ENCODE data around the gene PPT1.
A peak's percentile ranks its signal among the peaks of the same experiment; 100 is the strongest.
"Not testable (repeated sequence)": the region's sequence is repeated elsewhere in the genome, so short reads cannot be mapped to it uniquely, and the experiment has no call there.

The PPT1 gene

GRCh38 chr1:40045182-40045581 is 51.9 kb downstream of the PPT1 start:
- Histone ChIP-seq H3K27me3 (ENCODE audit: control insufficient read depth in 5 of 5, insufficient read depth in 4 of 5, low read length in 5 of 5) (no peaks in the 10 kb centered on the region), H3K27ac (ENCODE audit: low read depth, low read length) (no peak overlapping the region), H3K4me3 (ENCODE audit: low read depth in 1 of 5, low read length in 5 of 5) (no peak overlapping the region), H3K36me3 (ENCODE audit: control insufficient read depth in 5 of 5, insufficient read depth in 5 of 5, low read length in 5 of 5) (peaks cover 0 to 10% (median 3%) of the 10 kb centered on the region in 5 donors), H3K9me3 (ENCODE audit: control insufficient read depth in 5 of 5, low read length in 5 of 5) (no peaks in the 10 kb centered on the region), H3K9ac (ENCODE audit: low read length in 5 of 5) (no peak overlapping the region), H3K4me1 (ENCODE audit: control insufficient read depth in 5 of 5, insufficient read depth in 5 of 5, low read length in 5 of 5) (peaks cover 6 to 73% (median 56%) of the 10 kb centered on the region in 5 donors)

GRCh38 chr1:40044110-40044509 is 52.9 kb downstream of the PPT1 start:
- Histone ChIP-seq H3K27ac (ENCODE audit: low read depth, low read length) (peak overlapping the region; percentile 61), H3K4me1 (ENCODE audit: control insufficient read depth in 5 of 5, insufficient read depth in 5 of 5, low read length in 5 of 5) (peaks cover 8 to 75% (median 58%) of the 10 kb centered on the region in 5 donors), H3K4me3 (ENCODE audit: low read depth in 1 of 5, low read length in 5 of 5) (no peak overlapping the region), H3K9ac (ENCODE audit: low read length in 5 of 5) (peak overlapping the region in 1 of 5 donors; percentile 56), H3K9me3 (ENCODE audit: control insufficient read depth in 5 of 5, low read length in 5 of 5) (no peaks in the 10 kb centered on the region), H3K27me3 (ENCODE audit: control insufficient read depth in 5 of 5, insufficient read depth in 4 of 5, low read length in 5 of 5) (no peaks in the 10 kb centered on the region), H3K36me3 (ENCODE audit: control insufficient read depth in 5 of 5, insufficient read depth in 5 of 5, low read length in 5 of 5) (peaks cover 0 to 10% (median 3%) of the 10 kb centered on the region in 5 donors)

GRCh38 chr1:40042341-40042740 is 54.7 kb downstream of the PPT1 start:
- Histone ChIP-seq H3K27ac (ENCODE audit: low read depth, low read length) (peak overlapping the region; percentile 64), H3K9me3 (ENCODE audit: control insufficient read depth in 5 of 5, low read length in 5 of 5) (no peaks in the 10 kb centered on the region), H3K27me3 (ENCODE audit: control insufficient read depth in 5 of 5, insufficient read depth in 4 of 5, low read length in 5 of 5) (no peaks in the 10 kb centered on the region), H3K4me3 (ENCODE audit: low read depth in 1 of 5, low read length in 5 of 5) (peak overlapping the region in 4 of 5 donors; percentile 3 to 96 (median 22)), H3K36me3 (ENCODE audit: control insufficient read depth in 5 of 5, insufficient read depth in 5 of 5, low read length in 5 of 5) (peaks cover 0 to 10% (median 3%) of the 10 kb centered on the region in 5 donors), H3K9ac (ENCODE audit: low read length in 5 of 5) (peak overlapping the region in 4 of 5 donors; percentile 39 to 99 (median 97)), H3K4me1 (ENCODE audit: control insufficient read depth in 5 of 5, insufficient read depth in 5 of 5, low read length in 5 of 5) (peaks cover 9 to 81% (median 60%) of the 10 kb centered on the region in 5 donors)

GRCh38 chr1:40041466-40041838 is 55.6 kb downstream of the PPT1 start:
- peaks cover 0 to 8% (median 3%) of the 10 kb centered on the region in 5 donors for H3K36me3 ChIP-seq (ENCODE audit: control insufficient read depth in 5 of 5, insufficient read depth in 5 of 5, low read length in 5 of 5)
- H3K27me3 ChIP-seq (ENCODE audit: control insufficient read depth in 5 of 5, insufficient read depth in 4 of 5, low read length in 5 of 5): no peaks in the 10 kb centered on the region
- peak overlapping the region; percentile 84 to 99 (median 96) for H3K9ac ChIP-seq (ENCODE audit: low read length in 5 of 5)
- peak overlapping the region; percentile 84 to 98 (median 96) for H3K4me3 ChIP-seq (ENCODE audit: low read depth in 1 of 5, low read length in 5 of 5)
- H3K9me3 ChIP-seq (ENCODE audit: control insufficient read depth in 5 of 5, low read length in 5 of 5): no peaks in the 10 kb centered on the region
- peak overlapping the region; percentile 64 for H3K27ac ChIP-seq (ENCODE audit: low read depth, low read length)
- peaks cover 12 to 78% (median 65%) of the 10 kb centered on the region in 5 donors for H3K4me1 ChIP-seq (ENCODE audit: control insufficient read depth in 5 of 5, insufficient read depth in 5 of 5, low read length in 5 of 5)

- Histone ChIP-seq H3K36me3 (ENCODE audit: control insufficient read depth in 5 of 5, insufficient read depth in 5 of 5, low read length in 5 of 5) (peaks cover 0 to 8% (median 3%) of the 10 kb centered on the region in 5 donors), H3K27me3 (ENCODE audit: control insufficient read depth in 5 of 5, insufficient read depth in 4 of 5, low read length in 5 of 5) (no peaks in the 10 kb centered on the region), H3K9me3 (ENCODE audit: control insufficient read depth in 5 of 5, low read length in 5 of 5) (no peaks in the 10 kb centered on the region), H3K9ac (ENCODE audit: low read length in 5 of 5) (peak within 1 kb of the TSS; percentile 84 to 99 (median 96)), H3K4me3 (ENCODE audit: low read depth in 1 of 5, low read length in 5 of 5) (peak within 1 kb of the TSS; percentile 84 to 98 (median 96)), H3K4me1 (ENCODE audit: control insufficient read depth in 5 of 5, insufficient read depth in 5 of 5, low read length in 5 of 5) (peaks cover 12 to 79% (median 66%) of the 10 kb centered on the region in 5 donors), H3K27ac (ENCODE audit: low read depth, low read length) (peak within 1 kb of the TSS; percentile 98)
These were observed 56.3 kb downstream of the PPT1 start, which contains the start of gene CAP1 for GRCh38 chr1:40040511-40041465. CAP1 (plus strand) TSS chr1:40040729; CDS start chr1:40059347, 18,618 bp downstream.

GRCh38 chr1:40039757-40040510 is 57.1 kb downstream of the PPT1 start:
- Histone ChIP-seq H3K36me3 (ENCODE audit: control insufficient read depth in 5 of 5, insufficient read depth in 5 of 5, low read length in 5 of 5) (peaks cover 0 to 6% (median 3%) of the 10 kb centered on the region in 5 donors), H3K9me3 (ENCODE audit: control insufficient read depth in 5 of 5, low read length in 5 of 5) (no peaks in the 10 kb centered on the region), H3K4me3 (ENCODE audit: low read depth in 1 of 5, low read length in 5 of 5) (peak overlapping the region; percentile 79 to 98 (median 96)), H3K4me1 (ENCODE audit: control insufficient read depth in 5 of 5, insufficient read depth in 5 of 5, low read length in 5 of 5) (peaks cover 12 to 70% (median 64%) of the 10 kb centered on the region in 5 donors), H3K27me3 (ENCODE audit: control insufficient read depth in 5 of 5, insufficient read depth in 4 of 5, low read length in 5 of 5) (no peaks in the 10 kb centered on the region), H3K27ac (ENCODE audit: low read depth, low read length) (peak overlapping the region; percentile 98), H3K9ac (ENCODE audit: low read length in 5 of 5) (peak overlapping the region; percentile 44 to 99 (median 93))

GRCh38 chr1:40039245-40039756 is 57.8 kb downstream of the PPT1 start:
- Histone ChIP-seq H3K9ac (ENCODE audit: low read length in 5 of 5) (peak overlapping the region; percentile 44 to 99 (median 93)), H3K4me3 (ENCODE audit: low read depth in 1 of 5, low read length in 5 of 5) (peak overlapping the region; percentile 79 to 98 (median 96)), H3K36me3 (ENCODE audit: control insufficient read depth in 5 of 5, insufficient read depth in 5 of 5, low read length in 5 of 5) (peaks cover 0 to 5% (median 3%) of the 10 kb centered on the region in 5 donors), H3K27me3 (ENCODE audit: control insufficient read depth in 5 of 5, insufficient read depth in 4 of 5, low read length in 5 of 5) (no peaks in the 10 kb centered on the region), H3K9me3 (ENCODE audit: control insufficient read depth in 5 of 5, low read length in 5 of 5) (no peaks in the 10 kb centered on the region), H3K4me1 (ENCODE audit: control insufficient read depth in 5 of 5, insufficient read depth in 5 of 5, low read length in 5 of 5) (peaks cover 12 to 72% (median 61%) of the 10 kb centered on the region in 5 donors), H3K27ac (ENCODE audit: low read depth, low read length) (peak overlapping the region; percentile 98)

GRCh38 chr1:40038697-40039096 is 58.4 kb downstream of the PPT1 start:
- Histone ChIP-seq H3K27ac (ENCODE audit: low read depth, low read length) (peak overlapping the region; percentile 98), H3K9me3 (ENCODE audit: control insufficient read depth in 5 of 5, low read length in 5 of 5) (no peaks in the 10 kb centered on the region), H3K4me1 (ENCODE audit: control insufficient read depth in 5 of 5, insufficient read depth in 5 of 5, low read length in 5 of 5) (peaks cover 12 to 67% (median 55%) of the 10 kb centered on the region in 5 donors), H3K27me3 (ENCODE audit: control insufficient read depth in 5 of 5, insufficient read depth in 4 of 5, low read length in 5 of 5) (no peaks in the 10 kb centered on the region), H3K4me3 (ENCODE audit: low read depth in 1 of 5, low read length in 5 of 5) (no peak overlapping the region), H3K9ac (ENCODE audit: low read length in 5 of 5) (peak overlapping the region in 3 of 5 donors; percentile 93 to 99 (median 98)), H3K36me3 (ENCODE audit: control insufficient read depth in 5 of 5, insufficient read depth in 5 of 5, low read length in 5 of 5) (peaks cover 0 to 5% (median 3%) of the 10 kb centered on the region in 5 donors)

- H3K4me3 ChIP-seq (ENCODE audit: low read depth in 1 of 5, low read length in 5 of 5); H3K9me3 ChIP-seq (ENCODE audit: control insufficient read depth in 5 of 5, low read length in 5 of 5); H3K36me3 ChIP-seq (ENCODE audit: control insufficient read depth in 5 of 5, insufficient read depth in 5 of 5, low read length in 5 of 5); H3K27me3 ChIP-seq (ENCODE audit: control insufficient read depth in 5 of 5, insufficient read depth in 4 of 5, low read length in 5 of 5); H3K27ac ChIP-seq (ENCODE audit: low read depth, low read length): not testable (repeated sequence)
- Histone ChIP-seq H3K9ac (ENCODE audit: low read length in 5 of 5) (peak overlapping the region in 1 of 5 donors; percentile 56), H3K4me1 (ENCODE audit: control insufficient read depth in 5 of 5, insufficient read depth in 5 of 5, low read length in 5 of 5) (peaks cover 9 to 53% (median 42%) of the 10 kb centered on the region in 5 donors)
These were observed 59.8 kb downstream of the PPT1 start for GRCh38 chr1:40037254-40037653.
